Activated T-helper 1 cell treated with Interleukin-2 at 50 U/mL for 16 hours (primary cell): ENCODE data around the gene NKAIN4.

Experiments
- DNase-seq: peaks from one replicate; pipeline ENCODE4 v3.0.0-alpha.2; 2020; ENCODE audit warnings: low read depth

The NKAIN4 gene

DNA sequence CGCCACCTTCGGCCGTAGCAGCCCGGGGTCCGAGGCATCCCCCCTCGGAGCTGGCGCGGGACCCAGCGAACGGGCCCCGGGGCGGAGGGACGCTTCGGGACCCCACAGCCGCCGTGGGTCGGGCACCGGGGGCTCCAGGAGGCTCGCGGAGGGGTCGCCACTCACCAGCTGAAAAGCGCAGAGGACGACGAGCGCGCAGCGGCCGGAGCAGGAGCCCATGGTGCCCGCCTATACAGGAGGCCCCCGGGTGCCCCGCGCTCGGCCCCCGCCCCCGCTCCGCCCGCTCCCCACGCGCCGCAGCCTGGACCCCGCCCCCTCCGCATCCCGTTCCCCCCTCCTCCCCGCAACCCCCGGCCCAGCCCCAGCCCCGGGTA, at the start of gene NKAIN4:
NKAIN4 (minus strand) TSS at position 232 of the 374 bp plus-strand sequence; CDS start at position 219, 13 bp downstream.
- no peak for DNase-seq

DNA sequence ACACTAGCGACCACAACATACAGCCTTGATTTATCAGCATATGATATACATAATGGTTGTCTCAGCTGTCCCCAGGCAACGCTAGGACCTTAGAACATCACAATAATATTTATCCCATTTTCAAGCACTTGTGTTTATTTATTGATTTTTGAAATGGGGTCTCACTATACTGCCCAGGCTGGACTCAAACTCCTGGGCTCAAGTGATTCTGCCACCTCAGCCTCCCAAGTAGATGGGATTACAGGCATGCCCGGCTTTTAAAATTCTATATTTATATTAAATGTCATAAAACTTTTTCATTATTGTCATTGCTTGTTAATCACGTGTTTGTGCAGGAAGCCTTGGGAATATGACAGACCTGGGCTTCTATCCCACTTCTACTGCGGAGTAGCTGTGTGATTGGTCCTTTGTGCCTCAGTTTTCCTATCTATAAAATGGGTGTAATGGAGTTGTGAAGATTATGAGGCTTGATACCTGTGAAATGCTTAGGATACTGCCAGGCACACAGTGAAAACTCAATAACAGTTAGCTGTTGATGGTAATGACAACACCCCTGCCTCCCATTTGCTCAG, 48.9 kb upstream of the NKAIN4 start:
- no peak for DNase-seq

DNA sequence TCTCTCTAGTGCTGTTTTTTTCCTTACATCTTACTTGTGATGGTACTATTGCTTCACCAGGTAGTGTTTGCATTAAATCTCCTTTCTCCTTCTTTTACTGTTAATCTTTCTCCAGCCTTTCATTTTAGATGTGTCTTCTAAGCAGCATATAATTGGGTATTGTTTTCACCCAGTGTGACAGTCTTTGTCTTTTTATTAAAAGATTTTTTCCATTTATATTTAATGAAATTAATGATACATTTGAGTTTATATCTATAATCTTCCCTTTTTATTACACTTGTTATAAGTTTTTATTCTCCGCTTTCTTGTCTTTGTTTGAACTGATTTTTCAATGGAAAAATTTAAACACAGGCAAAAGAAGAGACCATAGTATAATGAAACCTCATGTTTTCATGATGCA, 47.4 kb upstream of the NKAIN4 start:
- DNase-seq: no peak

DNA sequence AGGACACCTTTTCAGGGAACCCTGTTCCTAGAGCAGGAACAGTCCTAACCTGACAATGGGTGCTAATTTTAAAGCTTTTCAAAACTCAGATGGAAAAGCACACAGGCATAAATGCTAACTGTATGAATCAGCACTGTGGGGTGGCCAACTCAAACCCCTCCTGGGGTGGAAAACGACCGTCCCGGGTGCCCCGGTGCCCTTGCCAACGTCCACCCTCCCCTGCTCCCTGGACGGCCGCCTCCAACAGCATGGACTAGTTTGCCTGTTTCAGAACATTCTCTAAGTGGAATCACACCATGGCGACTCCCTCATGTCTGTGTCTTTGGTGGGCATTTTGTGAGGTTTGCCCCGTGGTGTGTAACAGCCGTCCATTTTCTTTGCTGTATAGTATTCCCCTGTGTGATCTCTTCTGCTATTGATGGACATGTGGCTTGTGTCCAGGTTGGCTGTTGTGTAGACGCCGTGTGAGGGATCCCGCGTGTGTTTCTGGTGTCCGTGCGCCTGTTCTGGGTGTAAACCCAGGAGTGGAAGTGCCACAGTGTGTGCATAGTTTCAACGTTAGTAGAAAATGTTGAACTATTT, 44.6 kb upstream of the NKAIN4 start:
- no peak for DNase-seq

DNA sequence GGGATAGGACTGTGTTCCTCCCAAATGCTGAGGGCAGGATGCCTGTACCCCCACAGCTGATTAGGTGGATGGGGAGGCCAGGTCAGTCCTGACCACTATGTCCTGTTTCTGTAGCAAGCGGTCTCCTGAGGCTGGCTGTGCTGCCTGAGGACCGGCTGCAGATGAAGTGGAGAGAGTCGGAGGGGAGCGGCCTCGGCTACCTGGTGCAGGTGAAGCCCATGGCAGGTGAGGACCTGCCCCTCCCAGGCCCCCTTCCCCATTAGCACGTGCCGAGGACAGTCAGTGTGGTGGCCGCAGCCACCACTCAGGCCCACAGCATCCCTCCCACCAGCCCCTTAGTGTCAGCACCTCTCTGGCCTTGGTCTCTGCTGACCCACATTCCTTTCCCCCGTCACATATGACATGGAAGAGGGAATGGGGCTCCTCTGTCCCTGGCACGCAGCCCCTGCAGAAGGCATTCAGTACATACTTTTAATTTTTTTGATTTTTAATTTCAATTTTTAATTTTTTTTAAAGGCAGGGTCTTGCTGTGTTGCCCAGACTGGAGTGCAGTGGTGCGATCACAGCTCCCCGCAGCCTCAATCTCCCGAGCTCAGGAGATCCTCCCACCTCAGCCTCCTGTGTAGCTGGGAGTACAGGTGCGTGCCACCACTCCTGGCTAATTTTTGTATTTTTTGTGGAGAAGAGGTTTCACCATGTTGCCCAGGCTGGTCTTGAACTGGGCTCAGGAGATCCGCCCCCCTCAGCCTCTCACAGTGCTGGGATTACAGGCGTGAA, 43.7 kb upstream of the NKAIN4 start:
- no peak for DNase-seq

DNA sequence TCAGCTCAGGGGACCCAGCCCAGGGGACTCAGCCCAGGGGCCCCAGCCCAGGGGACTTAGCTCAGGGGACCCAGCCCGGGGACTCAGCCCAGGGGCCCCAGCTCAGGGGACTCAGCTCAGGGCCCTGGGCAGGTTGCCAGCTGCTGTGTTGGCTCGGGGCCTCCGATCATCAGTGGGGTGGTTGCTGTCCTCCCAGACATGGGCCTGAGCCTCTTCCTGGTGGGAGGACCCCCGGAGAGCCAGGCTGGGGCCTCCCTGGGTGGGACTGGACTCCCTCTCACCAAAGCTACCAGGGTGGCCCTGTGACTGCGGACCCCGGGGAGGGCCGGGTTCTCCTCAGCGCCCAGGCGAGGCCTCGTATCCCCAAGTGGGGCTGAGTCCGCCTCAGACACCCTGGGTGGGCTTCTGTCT, 43.1 kb upstream of the NKAIN4 start:
- no peak for DNase-seq

DNA sequence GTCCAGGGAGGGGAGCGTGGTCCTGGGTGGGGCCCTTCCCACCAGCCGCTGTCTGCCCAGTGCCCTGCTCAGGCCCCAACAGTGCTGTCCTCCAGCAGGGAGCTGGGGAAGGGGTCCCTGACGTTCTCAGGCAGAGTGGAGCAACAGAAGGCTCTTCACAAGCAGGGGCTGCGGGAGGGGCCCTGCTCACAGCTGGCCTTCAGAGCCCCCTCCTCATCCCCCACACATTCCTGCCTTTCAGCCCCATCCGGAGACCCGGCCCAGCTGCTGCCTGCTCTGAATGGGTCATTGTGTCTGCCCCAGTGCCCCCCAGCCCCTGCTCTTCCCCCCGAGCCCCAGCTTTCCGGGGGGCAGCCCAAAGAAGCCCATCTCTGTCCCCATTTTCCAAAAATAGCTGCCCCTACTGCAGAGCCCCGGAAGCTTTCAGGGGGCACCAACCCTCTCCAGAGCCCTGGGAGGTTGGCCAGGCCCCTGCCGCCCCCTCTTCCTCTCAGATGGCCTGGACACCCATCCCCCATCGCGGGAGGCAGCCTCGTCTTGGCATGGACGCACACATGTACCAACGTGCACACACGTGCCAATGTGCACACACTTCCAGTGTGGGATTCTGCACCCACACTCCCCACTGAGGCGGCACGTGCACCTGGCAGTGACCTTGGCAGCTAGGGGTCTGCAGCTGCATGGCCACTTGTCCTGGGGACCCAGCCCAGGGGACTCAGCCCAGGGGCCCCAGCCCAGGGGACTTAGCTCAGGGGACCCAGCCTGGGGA, 42.5 kb upstream of the NKAIN4 start:
- no peak for DNase-seq

DNA sequence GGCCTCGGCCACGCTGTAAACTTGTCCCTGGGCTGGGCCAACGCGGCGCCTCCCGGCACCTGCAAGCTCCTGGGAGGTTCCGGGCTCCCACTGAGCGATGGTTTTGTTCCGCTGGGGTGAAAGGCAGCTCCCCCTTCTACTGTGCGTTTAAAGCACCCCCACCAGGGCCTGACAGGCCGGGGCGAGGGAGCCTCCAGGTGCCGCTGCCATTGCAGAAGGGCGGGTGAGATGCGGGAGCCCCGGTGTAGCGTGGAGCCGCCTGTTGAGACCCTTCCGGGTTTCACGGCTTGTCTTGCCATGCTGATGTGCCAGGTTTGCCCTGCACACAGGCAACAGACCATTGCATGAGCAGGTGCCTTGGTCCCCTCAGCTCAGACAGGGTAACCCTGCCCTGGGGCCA, 41.6 kb upstream of the NKAIN4 start:
- DNase-seq: no peak

DNA sequence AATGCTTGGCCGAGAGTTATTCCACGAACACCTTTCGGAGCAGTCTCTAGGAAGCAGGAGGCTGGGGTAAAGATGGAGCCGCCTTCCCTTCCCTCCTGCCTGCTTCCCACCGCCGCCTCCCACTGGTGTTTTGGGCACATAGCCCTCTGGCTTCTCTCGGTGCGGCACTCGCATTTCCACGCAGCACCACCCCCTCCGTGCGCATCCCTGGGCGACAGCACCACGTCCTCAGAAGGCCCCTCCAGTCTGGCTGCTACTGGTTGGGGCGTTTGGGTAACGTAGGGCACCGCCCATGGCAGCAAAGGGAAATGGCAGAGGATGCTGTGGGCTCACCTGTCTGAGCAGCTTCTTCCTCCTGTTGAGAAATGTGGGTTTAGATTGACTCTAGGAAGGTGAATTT, 41.2 kb upstream of the NKAIN4 start:
- no peak for DNase-seq

DNA sequence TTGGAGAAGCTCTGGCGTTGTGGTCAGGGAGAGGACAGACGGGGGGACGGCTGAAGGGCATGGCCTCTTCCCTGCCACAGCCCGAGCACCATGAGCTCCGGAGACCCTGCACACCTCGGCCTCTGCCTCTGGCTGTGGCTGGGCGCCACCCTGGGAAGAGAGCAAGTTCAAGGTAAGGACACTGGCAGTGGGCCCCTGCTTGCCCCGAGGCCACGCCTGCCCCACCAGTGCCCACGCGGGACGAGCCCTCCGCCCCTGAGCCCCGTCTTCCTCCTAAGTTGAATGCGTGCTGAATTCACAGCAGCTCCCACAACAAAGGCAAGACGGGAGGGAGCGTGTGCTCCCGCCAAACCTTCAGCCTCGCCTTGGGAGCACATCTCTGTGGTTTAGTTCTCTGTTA, 40.8 kb upstream of the NKAIN4 start:
- no peak for DNase-seq

DNA sequence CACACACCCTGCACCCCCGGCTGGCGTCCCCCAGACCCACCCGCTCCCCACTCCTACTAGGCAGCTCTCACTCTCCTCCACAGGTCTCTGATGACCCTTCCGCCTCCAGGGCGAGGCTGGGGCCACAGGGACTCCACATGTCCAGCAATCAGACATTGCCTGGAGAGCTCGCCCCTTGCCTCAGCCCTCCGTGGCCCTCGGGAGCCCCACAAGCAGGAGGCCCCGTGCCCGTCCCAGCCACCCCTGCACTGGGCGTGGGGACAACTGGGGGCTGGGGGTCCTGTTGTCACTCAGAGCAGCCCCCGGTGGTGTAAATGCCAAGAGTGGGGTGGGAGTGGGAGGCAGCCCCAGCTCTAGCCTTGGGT, 40.3 kb upstream of the NKAIN4 start:
- no peak for DNase-seq

DNA sequence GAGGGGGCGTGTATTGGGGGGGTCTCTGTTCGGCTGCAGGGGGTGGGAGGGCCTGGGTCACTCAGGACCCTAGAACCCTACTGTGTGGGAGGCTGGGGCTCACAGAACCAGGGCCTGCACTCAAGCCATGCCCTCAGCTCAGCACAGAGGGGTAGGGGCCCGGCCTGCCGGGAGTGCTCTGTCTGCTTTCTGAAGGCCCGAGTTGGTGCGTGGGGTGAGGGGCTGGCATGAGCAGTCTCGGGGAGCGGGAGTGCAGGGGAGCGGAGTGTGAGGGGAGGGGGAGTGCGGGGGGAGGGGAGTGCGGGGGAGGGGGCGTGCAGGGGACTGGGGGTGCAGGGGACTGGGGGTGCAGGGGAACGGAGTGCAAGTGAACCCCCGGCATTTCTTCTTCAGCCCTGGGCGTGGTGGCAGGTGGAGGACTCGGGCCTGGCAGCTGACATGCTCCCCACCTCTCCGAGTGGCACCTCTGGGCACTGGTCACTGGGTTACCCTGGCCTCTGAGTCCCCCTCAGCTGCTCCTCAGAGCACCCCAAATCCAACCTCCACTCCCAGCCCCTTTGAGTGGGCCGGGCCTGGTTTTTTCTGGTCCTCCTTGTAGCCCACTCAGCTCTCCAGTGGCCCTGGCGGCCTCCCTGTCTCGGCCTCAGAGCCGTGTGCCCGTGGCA, 39.7 kb upstream of the NKAIN4 start:
- DNase-seq: no peak

DNA sequence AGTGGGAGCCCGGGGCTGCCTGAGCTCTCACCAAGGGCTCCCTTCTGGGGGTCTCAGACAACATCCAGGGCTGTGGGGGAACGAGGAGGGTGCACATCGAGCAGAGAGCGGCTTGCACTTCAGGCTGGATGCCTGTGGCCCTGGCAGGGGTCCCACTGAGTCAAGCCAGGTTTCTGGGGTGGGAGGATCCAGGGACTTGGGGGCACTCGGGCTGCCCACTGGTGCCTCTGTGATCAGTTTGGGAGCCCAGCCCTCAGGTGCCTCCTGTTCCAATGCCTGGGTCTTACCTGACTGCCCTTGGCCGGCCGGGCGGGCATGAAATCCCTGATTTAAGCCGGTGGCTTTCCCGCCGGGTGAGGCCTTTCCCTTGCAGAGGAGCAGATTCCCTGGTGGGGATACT, 39.2 kb upstream of the NKAIN4 start:
- DNase-seq: no peak

DNA sequence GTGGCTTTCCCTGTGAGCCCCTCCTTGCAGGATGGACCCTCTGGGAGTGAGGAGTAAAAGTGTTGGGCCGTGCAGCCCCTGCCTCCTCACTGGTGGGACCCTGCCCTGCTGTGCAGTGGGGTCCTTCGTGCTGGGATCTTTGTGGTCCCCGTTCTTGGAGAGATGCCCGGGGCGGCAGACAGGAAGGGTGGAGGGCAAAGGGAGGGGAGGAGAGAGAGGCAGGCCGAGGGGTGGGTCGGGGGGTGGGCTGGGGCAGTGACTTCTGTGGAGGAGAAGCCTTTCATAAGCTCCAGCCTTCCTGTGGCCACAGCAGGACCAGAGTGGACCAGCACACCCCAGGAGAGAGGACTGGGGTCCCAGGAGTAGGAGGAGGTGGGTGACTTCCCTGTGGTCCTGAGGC, 38.6 kb upstream of the NKAIN4 start, which contains the start of gene COL20A1:
COL20A1 (plus strand) TSS at position 283 of the 400 bp plus-strand sequence. CDS start 1,922 bp downstream, outside the sequence.
- DNase-seq: no peak

DNA sequence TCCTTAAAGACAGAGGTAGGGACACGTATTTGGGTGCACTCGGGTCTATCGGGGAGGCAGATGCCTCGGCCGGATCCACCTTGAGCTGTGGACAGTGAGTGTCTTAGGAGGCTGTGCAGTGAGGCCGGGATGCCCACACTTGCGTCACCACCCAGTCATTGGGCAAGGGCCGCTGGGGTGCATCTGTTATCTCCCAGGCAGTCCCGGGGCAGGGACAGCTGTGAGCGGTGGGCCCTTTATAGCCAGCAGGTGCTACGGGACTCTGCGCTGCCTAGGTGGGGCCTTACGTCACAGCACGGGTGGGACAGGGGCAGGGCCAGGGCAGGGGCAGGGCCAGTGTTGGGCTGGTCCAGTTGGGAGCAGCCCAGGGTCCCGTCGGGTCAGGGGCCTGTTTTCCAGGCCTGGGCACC, 38.0 kb upstream of the NKAIN4 start:
- no peak for DNase-seq

DNA sequence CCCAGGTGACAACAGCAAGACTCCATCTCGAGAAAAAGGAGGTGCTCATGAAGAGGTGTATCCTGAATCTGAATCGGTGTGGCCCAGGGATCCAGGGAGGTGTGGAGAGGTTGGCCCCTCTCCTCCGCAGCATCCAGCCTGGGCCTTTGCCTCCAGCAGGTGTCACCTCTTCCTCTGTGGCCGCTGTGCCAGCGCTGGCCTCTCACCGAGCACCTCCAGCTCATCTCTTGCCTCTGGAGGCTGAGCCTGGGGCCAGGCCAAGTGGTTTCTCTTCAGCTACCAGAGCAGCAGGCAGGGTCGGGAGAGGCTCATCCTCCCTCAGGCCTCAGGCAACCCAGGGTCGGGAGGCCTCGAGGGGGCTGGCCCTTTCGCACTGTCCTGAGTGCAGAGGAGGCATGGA, 37.5 kb upstream of the NKAIN4 start:
- DNase-seq: no peak

DNA sequence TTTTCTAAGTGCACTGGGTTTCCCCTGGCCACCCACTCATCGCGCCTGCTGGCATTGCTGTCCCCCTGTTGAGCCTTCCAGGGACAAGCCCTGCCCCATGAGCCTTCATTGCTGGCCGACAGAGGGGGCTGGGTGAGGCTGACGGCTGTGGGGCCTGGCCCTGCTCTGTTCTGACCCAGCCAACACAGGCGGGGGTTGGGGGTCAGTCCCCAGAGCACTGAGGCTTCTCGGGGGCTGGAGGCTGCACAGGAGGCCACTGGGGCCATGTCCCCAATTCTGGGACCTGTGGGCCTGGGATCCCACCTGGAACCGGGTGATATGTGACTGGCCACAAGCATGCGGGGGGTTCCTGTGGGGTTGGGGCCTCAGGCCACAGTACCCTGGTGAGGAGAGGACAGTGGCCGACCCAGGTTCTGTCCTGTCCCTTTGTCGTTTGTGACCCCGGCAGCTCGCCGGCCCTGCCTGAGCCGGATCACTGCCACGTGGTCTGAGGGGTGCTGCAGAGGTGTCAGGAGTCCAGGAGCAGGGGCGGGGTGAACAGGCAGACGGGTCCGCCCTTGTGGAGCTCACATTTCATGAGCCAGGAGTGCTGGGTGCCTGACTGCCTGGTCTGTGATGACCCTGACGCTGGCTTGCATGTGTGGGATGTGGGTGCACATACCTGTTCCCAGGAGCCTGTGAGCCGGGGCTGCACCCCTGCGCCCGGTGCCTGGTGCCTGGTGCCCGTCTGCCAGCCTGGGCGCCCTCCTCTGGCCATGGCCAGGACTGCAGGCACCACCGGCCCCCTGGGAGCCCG, 36.6 kb upstream of the NKAIN4 start:
- peak; percentile 32 for DNase-seq

DNA sequence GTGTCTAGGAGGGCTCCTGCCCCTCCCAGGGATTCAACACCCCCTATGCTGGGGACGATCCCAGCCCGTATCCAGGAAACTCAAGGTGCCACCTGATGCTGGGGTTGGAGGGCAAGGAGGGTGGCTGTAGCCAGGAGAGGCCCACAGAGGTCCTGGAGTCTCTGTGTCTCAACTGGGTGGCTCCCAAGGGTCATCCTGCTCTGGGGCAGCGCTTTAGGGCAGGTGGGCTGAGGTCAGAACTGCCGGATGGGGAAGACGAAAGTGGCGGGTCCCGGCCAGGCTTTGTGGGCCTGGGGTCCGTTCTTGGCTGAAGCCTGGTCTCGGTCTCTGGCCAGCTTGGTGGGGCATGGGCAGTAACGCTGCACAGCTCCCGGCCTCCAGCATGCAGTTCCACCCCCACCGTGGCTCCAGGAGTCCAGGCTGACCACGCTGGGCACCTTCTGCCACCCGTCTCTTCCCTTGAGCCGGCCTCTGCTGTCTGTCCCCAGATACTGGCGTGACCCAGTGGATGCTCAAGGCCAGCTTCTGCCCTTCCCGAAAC, 35.9 kb upstream of the NKAIN4 start:
- no peak for DNase-seq

DNA sequence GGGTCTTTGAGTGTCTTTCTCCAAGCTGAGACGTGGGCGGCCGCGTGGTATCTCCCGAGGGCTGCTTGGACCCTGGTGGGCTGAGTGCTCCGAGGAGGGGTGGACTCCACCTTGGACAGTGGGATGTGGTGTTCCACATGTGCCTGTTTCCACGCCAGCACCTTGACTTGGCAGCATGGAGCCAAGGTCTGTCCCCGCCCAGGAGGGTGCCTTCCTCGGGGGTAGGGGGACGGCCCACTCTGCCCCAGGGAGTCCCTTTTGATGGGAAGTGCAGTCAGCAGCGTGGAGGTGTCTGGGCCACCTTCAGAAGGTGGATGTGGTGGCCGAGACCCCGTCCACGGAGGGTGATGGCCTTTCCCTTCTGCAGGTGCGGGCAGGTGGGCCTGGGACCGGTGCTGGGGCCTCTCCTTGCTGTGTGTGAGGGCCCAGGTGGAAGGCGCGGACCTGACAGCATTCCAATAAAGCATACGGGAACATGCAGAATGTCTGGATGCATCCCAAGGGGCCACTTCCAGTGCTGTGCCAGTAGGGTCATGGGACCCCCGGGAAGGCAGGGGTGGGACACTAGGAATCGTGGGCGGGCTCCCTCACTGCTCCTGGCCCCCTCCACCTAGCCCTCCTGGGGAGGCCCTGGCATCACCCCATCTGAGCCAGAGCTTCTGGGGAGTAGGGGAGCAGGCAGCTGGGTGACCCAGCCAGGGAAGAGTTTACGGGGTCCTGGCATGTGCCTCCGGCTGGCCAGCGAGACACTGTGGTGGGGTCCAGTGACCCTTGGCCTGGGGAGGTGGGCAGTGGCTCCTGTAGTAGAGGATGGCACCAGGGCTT, 35.3 kb upstream of the NKAIN4 start:
- DNase-seq: no peak

DNA sequence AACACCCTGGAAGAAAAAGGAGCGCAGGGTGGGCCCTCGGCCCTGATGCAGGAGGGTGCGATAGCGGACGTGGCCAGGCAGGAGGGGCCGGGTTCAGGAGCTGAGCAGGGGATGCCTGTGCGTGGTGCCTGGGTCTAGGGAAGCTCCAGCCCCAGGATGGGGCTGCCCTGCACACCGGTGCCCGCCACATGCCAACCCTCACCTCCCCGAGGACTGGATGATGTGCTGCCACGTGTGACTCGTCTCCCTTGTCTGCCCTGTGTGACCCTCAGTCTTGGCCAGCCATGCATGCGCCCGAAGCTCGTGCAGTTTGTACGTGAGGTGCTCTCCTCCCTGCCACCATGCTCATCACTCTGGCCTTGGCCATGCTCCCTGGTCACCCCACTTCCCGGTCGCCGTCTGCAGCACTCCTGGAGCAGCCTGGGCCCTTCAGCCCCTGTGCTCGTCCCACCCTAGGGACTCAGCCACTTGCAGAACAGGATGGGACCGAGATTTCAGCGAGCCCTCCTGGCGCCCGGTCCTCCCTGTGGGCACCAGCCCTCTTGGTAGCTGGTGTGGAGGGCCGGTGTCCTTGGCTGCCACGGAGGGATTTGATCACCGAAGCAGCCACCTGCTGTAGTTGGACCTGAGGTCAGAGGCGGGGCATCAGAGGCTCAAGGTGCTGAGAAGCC, 34.5 kb upstream of the NKAIN4 start:
- DNase-seq: no peak
